NCI-H2196 (cell line): ENCODE measurements around the gene GDF11.

ENCODE experiments used
- DNase-seq: peaks from one replicate; lab custom pipeline; 2025; ENCODE audit not compliant: unreplicated experiment; lab: John Stamatoyannopoulos, UW

Gene GDF11

DNA sequence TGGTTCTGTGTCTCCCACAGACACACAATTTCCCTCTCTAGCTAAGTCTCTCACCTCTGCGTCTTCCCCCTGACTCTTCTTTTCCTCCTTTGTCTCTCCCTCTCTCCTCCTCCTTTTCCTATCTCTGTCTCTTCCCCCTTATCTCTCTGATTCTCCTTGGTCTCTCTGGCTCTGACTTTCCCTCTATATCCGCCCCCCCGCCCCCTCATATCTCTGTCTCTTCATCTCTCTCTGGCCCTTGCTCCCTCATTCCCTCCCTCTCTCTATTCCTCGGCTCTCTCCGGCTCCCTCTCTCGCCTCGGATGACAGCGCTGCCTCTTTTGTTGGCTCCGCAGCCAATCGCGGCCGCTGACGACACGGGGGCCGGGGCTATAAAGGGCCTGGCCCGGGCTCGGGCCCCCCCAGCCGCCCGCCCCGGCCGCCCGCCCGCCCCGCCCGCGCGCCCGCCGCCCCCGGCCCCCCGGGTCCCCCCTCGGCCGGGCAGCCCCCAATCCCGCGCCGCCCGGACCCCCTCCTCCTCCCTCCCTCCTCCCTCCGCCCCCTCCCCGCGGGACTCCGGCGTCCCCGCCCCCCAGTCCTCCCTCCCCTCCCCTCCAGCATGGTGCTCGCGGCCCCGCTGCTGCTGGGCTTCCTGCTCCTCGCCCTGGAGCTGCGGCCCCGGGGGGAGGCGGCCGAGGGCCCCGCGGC lies at the start of gene GDF11:
Gene GDF11 (plus strand): TSS at position 404 of the 687 bp plus-strand sequence. CDS start 195 bp downstream, at position 599.
- peak; percentile 85 for DNase-seq

- DNase-seq: no peak
Observed at GRCh38 chr12:55693323-55694187, 49.4 kb upstream of the GDF11 start.

DNA sequence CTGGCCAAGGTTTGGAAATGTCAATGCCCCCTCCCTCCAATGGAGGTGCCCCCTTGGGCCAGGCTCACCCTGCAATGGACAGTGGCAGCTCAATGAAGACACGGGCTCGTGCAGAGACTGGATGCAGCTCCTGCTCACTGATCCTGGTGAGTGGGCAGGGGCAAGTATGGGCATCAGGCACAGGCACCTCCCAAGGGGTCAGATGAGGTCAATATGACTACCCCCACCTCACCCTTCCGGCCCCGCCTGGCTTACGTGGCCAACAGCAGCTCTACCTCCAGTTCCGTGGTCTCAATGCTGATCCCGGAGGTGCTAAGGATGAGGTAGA lies 48.8 kb upstream of the GDF11 start:
- DNase-seq: no peak

GRCh38 chr12:55694651-55695050 lies 48.3 kb upstream of the GDF11 start:
- no peak for DNase-seq

DNA sequence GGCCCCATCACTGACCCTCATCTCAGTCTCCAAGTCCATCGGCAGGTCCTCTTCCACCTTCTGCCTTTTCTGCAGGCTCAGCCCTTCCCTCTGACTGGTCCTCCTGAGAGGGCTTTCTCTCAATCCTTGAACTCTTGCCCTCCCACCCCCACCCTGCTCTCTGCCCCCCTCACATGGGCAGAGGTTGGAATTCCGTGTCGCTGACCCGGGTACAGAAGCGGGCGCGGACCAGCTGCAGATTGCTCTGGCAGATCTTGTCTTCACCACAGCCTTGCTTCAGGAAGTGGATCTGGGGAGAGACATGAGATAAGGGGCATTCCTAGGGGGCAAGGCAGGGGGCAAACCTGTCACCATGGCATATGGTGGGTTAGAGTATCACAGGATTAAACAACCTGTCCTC lies 47.6 kb upstream of the GDF11 start:
- DNase-seq: no peak

DNA sequence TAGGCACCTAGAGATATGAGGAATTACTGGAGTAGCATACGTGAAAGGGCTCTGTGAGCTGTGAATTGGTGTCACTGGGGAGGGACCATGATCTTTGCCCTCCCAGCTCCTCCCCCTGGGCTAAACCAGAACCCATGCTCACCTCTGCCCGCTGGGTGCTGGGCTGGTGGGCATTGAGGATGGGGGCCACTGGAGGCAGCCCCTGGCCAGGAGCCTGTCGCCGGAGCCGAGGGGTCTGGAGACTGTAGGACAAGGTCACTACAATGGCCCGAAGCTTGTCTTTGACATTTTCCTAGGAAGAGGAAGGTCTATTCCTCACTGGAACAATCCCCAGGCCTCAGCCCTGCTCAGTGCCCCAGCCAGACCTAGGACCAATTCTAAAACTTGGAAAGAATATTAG lies 46.8 kb upstream of the GDF11 start:
- DNase-seq: no peak

DNA sequence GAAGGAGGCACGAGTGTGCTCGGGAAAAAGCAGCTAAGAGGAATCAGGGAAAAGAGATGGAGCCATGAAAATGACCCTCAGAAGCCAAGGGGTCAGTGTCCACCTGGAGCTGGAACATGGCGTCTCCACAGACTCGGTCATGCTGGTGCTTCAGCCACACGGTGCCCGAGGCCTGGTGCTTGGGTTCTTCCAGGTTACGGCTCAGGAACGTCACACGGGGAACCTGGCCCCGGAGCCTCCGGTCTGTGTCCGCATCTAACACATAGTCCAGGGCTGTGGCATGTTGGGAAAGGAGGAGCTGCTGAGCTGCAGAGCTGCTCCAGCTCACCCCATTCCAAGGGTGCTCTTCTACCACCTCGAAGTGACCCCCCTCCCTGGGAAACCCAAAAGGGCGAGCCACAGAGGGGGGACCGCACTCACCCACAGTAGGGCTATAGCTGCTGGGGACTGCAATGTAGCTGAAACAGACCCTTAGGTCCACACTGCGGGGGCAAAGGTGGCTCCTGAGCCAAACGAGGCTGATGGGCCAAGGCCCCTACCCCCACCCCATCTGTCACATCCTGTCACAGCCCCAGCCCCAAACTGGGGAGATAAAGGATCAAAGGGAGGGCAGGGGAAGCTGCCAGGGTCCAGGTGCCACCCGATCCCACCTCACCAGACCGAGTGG lies 46.0 kb upstream of the GDF11 start:
- DNase-seq: no peak

GRCh38 chr12:55697686-55698085 lies 45.2 kb upstream of the GDF11 start:
- no peak for DNase-seq

- no peak for DNase-seq
Observed at GRCh38 chr12:55698241-55698955, 44.5 kb upstream of the GDF11 start.

GRCh38 chr12:55698965-55699364 lies 44.0 kb upstream of the GDF11 start:
- DNase-seq: no peak

GRCh38 chr12:55699471-55700055 lies 43.4 kb upstream of the GDF11 start:
- DNase-seq: no peak

DNA sequence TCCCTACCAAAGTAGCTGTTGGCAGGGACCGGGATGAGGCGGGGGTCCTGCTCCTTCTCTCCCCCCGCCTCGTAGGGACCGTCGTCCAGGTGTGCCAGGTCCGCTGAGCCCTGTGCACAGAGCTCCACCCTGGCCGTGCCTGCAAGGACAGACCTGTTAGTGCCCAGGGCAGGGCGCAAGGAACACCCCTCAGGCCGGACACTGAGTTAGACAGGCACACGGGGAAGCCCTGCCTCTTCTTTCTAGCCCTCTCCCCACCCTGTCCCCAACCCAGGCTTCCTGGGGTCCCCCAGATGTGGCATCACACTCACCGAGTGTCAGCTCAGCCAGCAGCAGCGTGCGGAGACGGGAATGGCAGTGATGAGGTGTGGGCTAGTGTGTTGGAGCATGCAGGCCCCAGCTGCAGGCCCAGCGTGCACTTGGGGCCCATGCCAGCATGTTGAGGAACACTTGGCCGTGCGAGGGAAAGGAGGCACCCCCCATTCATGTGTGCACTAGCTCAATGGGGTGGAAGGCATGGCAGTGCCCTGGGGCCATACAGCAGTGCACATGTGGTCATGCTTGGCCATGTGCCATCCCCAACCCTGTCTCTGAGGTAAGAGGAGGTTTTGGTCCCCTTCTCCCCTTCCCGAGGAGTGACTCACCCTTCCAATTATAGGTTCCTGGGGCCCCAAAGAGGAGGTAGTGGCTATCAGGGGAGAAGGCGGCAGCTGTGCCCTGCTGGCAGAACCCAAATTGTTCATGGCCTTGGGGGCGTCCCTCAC lies 42.5 kb upstream of the GDF11 start:
- no peak for DNase-seq

GRCh38 chr12:55702861-55703260 lies 40.1 kb upstream of the GDF11 start:
- no peak for DNase-seq

DNA sequence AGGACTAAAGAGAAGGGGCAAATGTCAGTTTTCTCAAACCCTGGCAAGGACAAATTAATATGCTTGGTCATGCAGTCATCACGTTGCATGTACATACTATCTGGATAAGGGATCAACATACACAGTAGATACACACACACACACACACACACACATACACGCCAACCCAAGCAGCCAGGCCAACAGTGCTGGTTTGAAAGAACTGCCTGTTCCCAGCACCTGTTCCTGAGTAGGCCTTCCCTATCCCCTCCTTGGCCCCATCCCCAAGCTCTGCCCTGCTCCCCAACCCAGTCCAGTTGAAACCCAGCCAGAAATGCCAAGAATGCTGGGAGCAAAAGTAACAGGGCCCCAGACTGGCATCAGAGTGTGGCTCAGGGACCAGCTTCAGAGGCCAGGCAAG lies 39.6 kb upstream of the GDF11 start:
- DNase-seq: no peak

DNA sequence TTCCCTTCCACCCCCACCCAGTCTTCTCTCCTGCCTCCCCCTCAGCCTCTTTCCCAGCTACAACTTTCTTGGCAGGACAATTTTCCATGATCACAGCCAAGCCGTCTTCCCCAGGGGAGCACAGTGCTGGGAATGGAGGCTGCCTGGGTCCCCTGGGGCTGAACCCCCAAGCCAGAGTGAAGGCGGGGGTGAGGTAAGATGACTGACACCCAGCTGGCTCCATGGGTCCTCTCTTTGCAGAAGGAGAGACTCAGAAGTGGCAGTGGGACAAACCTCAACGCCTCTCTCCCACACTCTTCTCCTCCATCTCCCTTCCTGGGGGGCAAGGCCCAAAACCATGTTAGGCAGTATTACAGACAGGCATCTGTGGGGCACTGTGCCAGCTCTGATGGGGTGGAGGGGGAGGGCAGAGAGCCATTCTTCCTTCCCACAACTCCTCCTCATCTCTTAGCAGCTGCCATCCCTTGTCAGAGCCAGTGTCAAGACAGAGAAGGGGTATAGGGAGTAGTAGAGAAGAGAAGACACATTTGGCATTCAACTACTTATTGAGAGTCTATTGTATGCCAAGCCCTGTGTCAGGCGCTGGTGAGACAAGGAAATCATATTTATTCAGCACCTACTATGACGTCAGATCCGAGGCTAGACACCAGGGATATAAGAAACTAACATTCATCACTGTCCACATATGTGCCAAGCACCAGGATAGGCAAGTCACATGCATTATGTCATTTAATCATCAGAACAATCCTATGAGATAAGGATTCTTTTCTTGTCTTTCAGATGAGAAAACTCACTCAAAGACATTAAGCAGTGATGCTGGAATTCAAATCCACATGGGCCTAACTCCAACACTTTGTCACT lies 38.8 kb upstream of the GDF11 start:
- DNase-seq: no peak

DNA sequence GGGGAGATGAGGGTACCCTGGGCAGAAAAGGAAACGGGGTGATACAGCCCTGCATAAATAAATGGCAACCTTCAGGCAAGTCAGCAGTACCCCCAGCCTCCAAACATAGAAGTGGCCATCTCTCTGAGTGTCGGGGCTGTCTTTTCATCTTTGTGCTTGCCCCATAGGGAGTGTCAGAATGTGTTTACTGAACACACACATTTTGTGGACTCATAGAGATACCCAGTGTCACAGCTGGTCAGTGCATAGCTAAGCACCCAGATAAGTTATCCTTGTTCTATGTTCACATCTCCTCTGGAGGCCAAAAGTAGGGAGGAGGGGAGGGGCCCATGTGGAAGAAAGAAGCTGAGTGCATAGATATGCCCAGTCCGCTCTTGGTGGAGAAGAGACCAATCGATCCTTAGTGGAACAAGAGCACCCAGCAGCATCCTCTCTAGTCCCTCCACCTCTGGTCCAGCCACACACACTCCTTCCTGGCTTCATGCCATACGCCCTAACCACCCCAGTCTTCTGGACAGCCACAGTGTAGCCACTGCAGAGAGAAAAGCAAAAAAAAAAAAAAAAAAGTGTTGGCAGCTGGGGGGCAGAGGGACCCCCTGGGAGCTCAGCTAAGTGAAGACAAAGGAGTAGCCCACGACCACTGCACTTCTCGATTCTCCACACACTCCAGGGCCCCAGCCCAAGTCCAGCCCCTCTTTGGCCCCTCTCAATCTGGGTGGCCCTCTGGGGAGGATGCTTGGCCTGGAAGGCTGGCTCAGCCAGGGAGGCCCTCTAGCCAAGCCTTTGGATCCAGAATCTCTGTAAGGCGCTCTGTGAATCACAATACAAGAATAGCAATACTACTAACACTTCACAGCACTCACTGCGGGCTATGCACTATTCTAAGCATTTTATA lies 37.9 kb upstream of the GDF11 start:
- no peak for DNase-seq

- DNase-seq: no peak
Observed at GRCh38 chr12:55705782-55706402, 37.0 kb upstream of the GDF11 start.
